Panc1 (cell line): Measurements from ENCODE around the gene PLA2G12B. TPM values are rescaled to one million over a fixed set of nuclear protein-coding genes. Genes with fewer than 3 reads are reported as not detected.

Experiments
- ATAC-seq: fragments of 200-7000 bp; cut with Tn5 transposase; 2 replicates; pipeline ENCODE4 v1.9.1; 2020; ENCODE audit warnings: mild to moderate bottlenecking, moderate library complexity
- BruUV-seq: library from RNA; stranded (reverse); fragments of 400-500 nt; replicated peaks from 2 replicates; lab custom pipeline; 2021; lab: Mats Ljungman, UMichigan
- CTCF ChIA-PET: fragments of 300-600 bp; sonication (Branson Sonifier 250); formaldehyde crosslinking; loops from one replicate; lab custom pipeline; 2022; ENCODE audit warnings: antibody characterized with exemption; lab: Charles Lee
- POLR2A ChIA-PET: fragments of 300-600 bp; sonication (Branson Sonifier 250); formaldehyde crosslinking; loops from one replicate; lab custom pipeline; 2022; ENCODE audit warnings: antibody characterized with exemption; lab: Charles Lee
- DNase-seq: peaks from one replicate; pipeline ENCODE4 v3.0.0-alpha.2; 2010; ENCODE audit warnings: low read depth, low spot score
- H3K27ac ChIP-seq: 2 replicates; pipeline ENCODE4 v1.5.1; 2011; ENCODE audit warnings: mild to moderate bottlenecking, low read length, inconsistent platforms
- H3K27me3 ChIP-seq: fragments of 200-500 bp; sonication (Bioruptor generic); 2 replicates; pipeline ENCODE4 v1.6.0; 2014; ENCODE audit warnings: low read length, inconsistent platforms; ENCODE audit not compliant: control insufficient read depth, insufficient read depth
- H3K36me3 ChIP-seq: fragments of 200-500 bp; sonication (Bioruptor generic); 2 replicates; pipeline ENCODE4 v1.5.1; 2014; ENCODE audit warnings: inconsistent platforms, mild to moderate bottlenecking, low read length, moderate library complexity; ENCODE audit not compliant: control insufficient read depth, insufficient read depth
- H3K4me1 ChIP-seq: 2 replicates; pipeline ENCODE4 v1.5.1; 2011; ENCODE audit warnings: inconsistent platforms, mild to moderate bottlenecking, low read length, moderate library complexity; ENCODE audit not compliant: control insufficient read depth, insufficient read depth
- H3K4me3 ChIP-seq, 2 experiments: 2 replicates each; pipeline ENCODE4 v1.5.1; 2011 to 2012; ENCODE audit warnings: low read depth in 2 of 2, low read length in 2 of 2, mild to moderate bottlenecking in 2 of 2, inconsistent platforms in 1 of 2, moderate library complexity in 1 of 2
- H3K9me3 ChIP-seq: fragments of 200-500 bp; sonication (Bioruptor generic); 2 replicates; pipeline ENCODE4 v1.5.1; 2014; ENCODE audit warnings: low read depth, mild to moderate bottlenecking, inconsistent platforms, low read length, moderate library complexity; ENCODE audit not compliant: control insufficient read depth, insufficient read depth
- CTCF ChIP-seq: fragments of 450-650 bp; IDR thresholded peaks from 2 replicates; pipeline ENCODE4 v1.5.1; 2017; ENCODE audit warnings: mild to moderate bottlenecking
- POLR2AphosphoS5 ChIP-seq: IDR thresholded peaks from 2 replicates; pipeline ENCODE4 v1.6.1; 2012; ENCODE audit warnings: mild to moderate bottlenecking, low read depth, low read length, moderate library complexity
- REST ChIP-seq, 2 experiments: IDR thresholded peaks; 2 replicates each; pipeline ENCODE4 v1.6.1; 2011 to 2012; ENCODE audit warnings: low read depth in 2 of 2, control low read depth in 1 of 2, low read length in 1 of 2, mild to moderate bottlenecking in 1 of 2, moderate library complexity in 1 of 2; ENCODE audit not compliant: insufficient read depth in 1 of 2
- SIN3A ChIP-seq: IDR thresholded peaks from 2 replicates; pipeline ENCODE4 v1.6.1; 2012; ENCODE audit warnings: low read depth, mild to moderate bottlenecking, low read length, moderate library complexity, borderline replicate concordance; ENCODE audit not compliant: insufficient read depth
- TCF7L2 ChIP-seq: IDR thresholded peaks from 2 replicates; pipeline ENCODE4 v1.6.1; 2011; ENCODE audit warnings: mild to moderate bottlenecking, low read depth, low read length, inconsistent platforms
- in situ Hi-C: cut with HindIII; loops from 2 replicates; pipeline ENCODE4 v1.10.0; 2016; ENCODE audit warnings: low sequenced_read_pairs, low pct_unique_long_range_greater_than_20kb
- intact Hi-C: fragments of 100-400 bp; cut with micrococcal nuclease; formaldehyde crosslinking; loops from one replicate; pipeline ENCODE4 v1.10.0; 2022; ENCODE audit not compliant: unreplicated experiment
- total RNA-seq: library from RNA; stranded (reverse); gene quantifications from one replicate; pipeline ENCODE4 v1.2.1, GENCODE V29; 2021; ENCODE audit not compliant: unreplicated experiment

The PLA2G12B gene
- total RNA-seq, 1 experiment from 2014 or later, result not detected

GRCh38 chr10:72981028-72981881, 26.6 kb upstream of the PLA2G12B start:
- DNase-seq (no peak), ATAC-seq (no peak)
- no peak for TF ChIP-seq REST (IDR thresholded peaks at IDR 0.05; ENCODE audit: insufficient read depth in 1 of 2, low read depth in 2 of 2, low read length in 1 of 2)
- TF ChIP-seq POLR2AphosphoS5, result no peak
- TF ChIP-seq SIN3A, result no peak
- TF ChIP-seq TCF7L2, result no peak
- no peak for TF ChIP-seq CTCF
- BruUV-seq, result no TSS peak
- Histone ChIP-seq H3K27me3 (no peaks in the 10 kb centered on the region), H3K27ac (no peak overlapping the region), H3K4me3 (no peak overlapping the region), H3K9me3 (peaks cover 19% of the 10 kb centered on the region; the same call in 1 of the 2 replicates), H3K4me1 (no peaks in the 10 kb centered on the region), H3K36me3 (no peaks in the 10 kb centered on the region)
- ChIA-PET CTCF (interaction anchor here (0.6 kb wide), 1 partner anchor 24 kb away, joined by 4 read pairs; no protein-coding TSS in a partner anchor), POLR2A (interaction anchor here (0.6 kb wide), 1 partner anchor 34 kb away, joined by 9 read pairs; no protein-coding TSS in a partner anchor)
- in situ Hi-C loops, result no loop called here
- intact Hi-C loops, result no loop called here

- intact Hi-C loops (no loop called here), in situ Hi-C loops (no loop called here)
- no peak overlapping the region for H3K27ac ChIP-seq
- ATAC-seq (no peak), DNase-seq (no peak)
- H3K4me3 ChIP-seq, result no peak overlapping the region
- no peaks in the 10 kb centered on the region for H3K36me3 ChIP-seq
- POLR2A ChIA-PET, result no interaction called here
- BruUV-seq, result no TSS peak
- TF ChIP-seq TCF7L2 (no peak), REST (IDR thresholded peaks at IDR 0.05; ENCODE audit: insufficient read depth in 1 of 2, low read depth in 2 of 2, low read length in 1 of 2) (no peak), POLR2AphosphoS5 (no peak), SIN3A (no peak), CTCF (no peak)
- CTCF ChIA-PET, result interaction anchor here (0.6 kb wide), 1 partner anchor 25 kb away, joined by 4 read pairs; no protein-coding TSS in a partner anchor
- no peaks in the 10 kb centered on the region for H3K27me3 ChIP-seq
- H3K9me3 ChIP-seq, result peaks cover 19% of the 10 kb centered on the region; the same call in 1 of the 2 replicates
- no peaks in the 10 kb centered on the region for H3K4me1 ChIP-seq
Observed at GRCh38 chr10:72980348-72980747, 25.7 kb upstream of the PLA2G12B start.
